H1 (cell line): ENCODE results near the gene CXCL6. TPM values are rescaled to one million over a fixed set of nuclear protein-coding genes. Genes with fewer than 3 reads are reported as not detected.

ENCODE experiments used
- CTCF ChIA-PET: fragments of 300-600 bp; sonication (Branson Sonifier 250); formaldehyde crosslinking; loops from one replicate; lab custom pipeline; 2021; ENCODE audit not compliant: partially characterized antibody; lab: Charles Lee
- POLR2A ChIA-PET: fragments of 300-600 bp; sonication (Branson Sonifier 250); formaldehyde crosslinking; loops from one replicate; lab custom pipeline; 2021; ENCODE audit warnings: inconsistent platforms; ENCODE audit not compliant: partially characterized antibody; lab: Charles Lee
- DNase-seq, 2 experiments: peaks; one replicate each; pipeline versions ENCODE4 v3.0.0 to v3.0.0-alpha.2; 2010 to 2022; ENCODE audit warnings: low spot score in 2 of 2, low read depth in 1 of 2, mixed read lengths in 1 of 2
- FAIRE-seq: peaks from 2 replicates; lab custom pipeline; 2011; peaks lifted over from hg19 to GRCh38; lab: Jason Lieb, UNC
- H2AFZ ChIP-seq: 2 replicates; pipeline ENCODE4 v1.8.1; 2012; ENCODE audit warnings: low read length, inconsistent platforms
- H2AK5ac ChIP-seq: 2 replicates; pipeline ENCODE4 v1.6.1; 2013; ENCODE audit warnings: low read depth, low read length
- H2BK120ac ChIP-seq: replicated peaks from 2 replicates; pipeline ENCODE3; 2013; ENCODE audit warnings: low read depth, low read length, inconsistent platforms
- H2BK12ac ChIP-seq: 2 replicates; pipeline ENCODE4 v1.6.1; 2013; ENCODE audit warnings: low read depth, low read length
- H2BK15ac ChIP-seq: 2 replicates; pipeline ENCODE4 v1.6.1; 2013; ENCODE audit warnings: low read length
- H2BK20ac ChIP-seq: 2 replicates; pipeline ENCODE4 v1.6.1; 2013; ENCODE audit warnings: low read length
- H2BK5ac ChIP-seq: 2 replicates; pipeline ENCODE4 v1.6.1; 2013; ENCODE audit warnings: low read depth, low read length
- H3K14ac ChIP-seq: 2 replicates; pipeline ENCODE4 v1.6.1; 2013; ENCODE audit warnings: inconsistent platforms; ENCODE audit not compliant: insufficient read length
- H3K18ac ChIP-seq: 2 replicates; pipeline ENCODE4 v1.6.1; 2013; ENCODE audit warnings: low read length; ENCODE audit errors: extremely low read depth
- H3K23ac ChIP-seq: 2 replicates; pipeline ENCODE4 v1.6.1; 2013; ENCODE audit warnings: inconsistent platforms; ENCODE audit not compliant: insufficient read length
- H3K23me2 ChIP-seq: 2 replicates; pipeline ENCODE4 v1.6.1; 2013; ENCODE audit warnings: low read depth, low read length
- H3K27ac ChIP-seq: 2 replicates; pipeline ENCODE4 v1.6.1; 2011; ENCODE audit warnings: low read depth, low read length, inconsistent platforms
- H3K27me3 ChIP-seq, 4 experiments: replicated peaks in 1 of 4; 1 replicate in 1 of 4; 2 replicates in 3 of 4; pipeline versions ENCODE4 v1.6.1 to v1.8.1; 2011 to 2013; ENCODE audit warnings: low read length in 3 of 4, mild to moderate bottlenecking in 3 of 4, inconsistent platforms in 2 of 4, mixed read lengths in 2 of 4, moderate library complexity in 1 of 4; ENCODE audit not compliant: control insufficient read depth in 3 of 4, insufficient read depth in 3 of 4; ENCODE audit errors: extremely low read depth in 1 of 4
- H3K36me3 ChIP-seq, 4 experiments: 2 replicates each; pipeline versions ENCODE4 v1.6.1 to v1.8.1; 2011 to 2013; ENCODE audit warnings: mild to moderate bottlenecking in 4 of 4, low read length in 3 of 4, moderate library complexity in 2 of 4, control low read depth in 1 of 4, inconsistent platforms in 1 of 4; ENCODE audit not compliant: insufficient read depth in 4 of 4, control insufficient read depth in 2 of 4
- H3K4ac ChIP-seq: replicated peaks from 2 replicates; pipeline ENCODE3; 2013; ENCODE audit warnings: low read length, low read depth, mixed read lengths, inconsistent platforms; ENCODE audit not compliant: insufficient read length
- H3K4me1 ChIP-seq, 4 experiments: replicated peaks in 1 of 4; 1 replicate in 1 of 4; 2 replicates in 3 of 4; pipeline versions ENCODE4 v1.6.1 to v1.8.1; 2011 to 2013; ENCODE audit warnings: low read length in 3 of 4, inconsistent platforms in 2 of 4, mixed read lengths in 1 of 4; ENCODE audit not compliant: insufficient read depth in 4 of 4, control insufficient read depth in 3 of 4
- H3K4me2 ChIP-seq, 2 experiments: 2 replicates each; pipeline versions ENCODE4 v1.6.1 to v1.8.1; 2011 to 2013; ENCODE audit warnings: low read depth in 2 of 2, low read length in 2 of 2, control low read depth in 1 of 2, inconsistent platforms in 1 of 2, mild to moderate bottlenecking in 1 of 2; ENCODE audit not compliant: insufficient read depth in 1 of 2
- H3K4me3 ChIP-seq, 4 experiments: fragments of 200-600, 300-600 bp in 1 of 4; sonication (generic), shearing (Covaris generic), sonication (Bioruptor Twin) in 1 of 4; 2 replicates each; pipeline versions ENCODE4 v1.5.1 to v1.8.1; 2011 to 2016; ENCODE audit warnings: low read length in 4 of 4, low read depth in 3 of 4, control low read depth in 2 of 4, inconsistent platforms in 2 of 4, mild to moderate bottlenecking in 2 of 4, mixed read lengths in 1 of 4, moderate library complexity in 1 of 4; ENCODE audit not compliant: insufficient read depth in 2 of 4; ENCODE audit errors: extremely low read depth in 1 of 4
- H3K56ac ChIP-seq: replicated peaks from 2 replicates; pipeline ENCODE3; 2013; ENCODE audit warnings: low read depth, mild to moderate bottlenecking, mixed read lengths, low read length, inconsistent platforms; ENCODE audit not compliant: insufficient read length
- H3K79me1 ChIP-seq: 2 replicates; pipeline ENCODE4 v1.6.1; 2013; ENCODE audit warnings: low read depth, low read length, control low read depth
- H3K79me2 ChIP-seq, 2 experiments: 2 replicates each; pipeline versions ENCODE4 v1.6.1 to v1.8.1; 2012 to 2013; ENCODE audit warnings: low read length in 2 of 2, mild to moderate bottlenecking in 2 of 2, inconsistent platforms in 1 of 2; ENCODE audit not compliant: insufficient read depth in 2 of 2, control insufficient read depth in 1 of 2
- H3K9ac ChIP-seq, 4 experiments: replicated peaks in 1 of 4; 1 replicate in 1 of 4; 2 replicates in 3 of 4; pipeline versions ENCODE4 v1.6.1 to v1.8.1; 2011 to 2013; ENCODE audit warnings: low read depth in 3 of 4, low read length in 3 of 4, control low read depth in 2 of 4, mild to moderate bottlenecking in 2 of 4, moderate library complexity in 2 of 4, inconsistent platforms in 1 of 4; ENCODE audit errors: extremely low read depth in 1 of 4
- H3K9me3 ChIP-seq, 2 experiments: 2 replicates each; pipeline versions ENCODE4 v1.6.1 to v1.8.1; 2012 to 2013; ENCODE audit warnings: mild to moderate bottlenecking in 2 of 2, moderate library complexity in 2 of 2, control low read depth in 1 of 2, inconsistent platforms in 1 of 2, low read depth in 1 of 2, low read length in 1 of 2, mixed read lengths in 1 of 2; ENCODE audit not compliant: insufficient read depth in 2 of 2
- H4K20me1 ChIP-seq, 2 experiments: replicated peaks in 1 of 2; 2 replicates each; pipeline versions ENCODE3 to v1.8.1; 2011 to 2013; ENCODE audit warnings: inconsistent platforms in 2 of 2, low read length in 2 of 2, mild to moderate bottlenecking in 1 of 2; ENCODE audit not compliant: insufficient read depth in 2 of 2, control insufficient read depth in 1 of 2
- H4K5ac ChIP-seq: 2 replicates; pipeline ENCODE4 v1.6.1; 2013; ENCODE audit warnings: low read length, low read depth, mixed read lengths, inconsistent platforms; ENCODE audit not compliant: insufficient read length
- H4K8ac ChIP-seq: 2 replicates; pipeline ENCODE4 v1.8.0; 2013; ENCODE audit warnings: mild to moderate bottlenecking, moderate library complexity, low read length, inconsistent platforms; ENCODE audit not compliant: insufficient read depth; ENCODE audit errors: extremely low read depth
- H4K91ac ChIP-seq: replicated peaks from 2 replicates; pipeline ENCODE3; 2013; ENCODE audit warnings: low read length, mixed read lengths, inconsistent platforms; ENCODE audit not compliant: insufficient read length
- RFX5 ChIP-seq: IDR thresholded peaks from 2 replicates; pipeline ENCODE4 v1.6.1; 2011; ENCODE audit warnings: low read depth, low read length, improper control_type of control experiment, borderline replicate concordance
- SRF ChIP-seq: IDR thresholded peaks from 2 replicates; pipeline ENCODE4 v1.6.1; 2011; ENCODE audit warnings: mild to moderate bottlenecking, low read depth, low read length, moderate library complexity
- WGBS, 2 experiments: shearing (Covaris generic) in 1 of 2; methylation state at CpG; one replicate each; pipeline versions ENCODE4 v1.1.6 to v1.1.7; 2013 to 2015; ENCODE audit warnings: low lambda C conversion rate in 2 of 2, mixed read lengths in 2 of 2, inconsistent platforms in 1 of 2, low coverage in 1 of 2, missing lambda C conversion rate in 1 of 2; ENCODE audit not compliant: insufficient replicate concordance in 2 of 2, insufficient coverage in 1 of 2, insufficient read length in 1 of 2; ENCODE audit errors: extremely low coverage in 1 of 2, missing lambda C conversion rate in 1 of 2; 5-methylcytosine and 5-hydroxymethylcytosine counted together
- polyA plus RNA-seq, 7 experiments: library from polyadenylated mRNA; depleted of rRNA in 3 of 7; stranded (reverse) in 5 of 7; unstranded in 2 of 7; fragments of >200 nt in 5 of 7; fragments of 200-250 nt in 2 of 7; gene quantifications; 1 replicate in 5 of 7; 2 replicates in 1 of 7; 4 replicates in 1 of 7; pipeline versions ENCODE4 v1.2.1 to v1.2.3, GENCODE V29; 2011 to 2013; ENCODE audit warnings: missing spikeins in 2 of 7, mixed read lengths in 2 of 7
- total RNA-seq: library from RNA; stranded (reverse); fragmentation: NEBNext Ultra II Directional; extraction: Animal tissue kit (Norgen Biotek cat#: 25700); gene quantifications from 2 replicates; pipeline ENCODE4 v1.2.1, GENCODE V29; 2021
- TF ChIP-seq, protein P1 (sequence below): IDR thresholded peaks from 2 replicates; pipeline ENCODE4 v1.6.1; 2011; ENCODE audit warnings: low read length, improper control_type of control experiment

Gene CXCL6
- total and polyA plus RNA-seq, 2 of the 8 experiments (the other 6 are each of a cell fraction or from before 2014, with no cell fraction given), result 6.3 to 8.0 TPM

DNA sequence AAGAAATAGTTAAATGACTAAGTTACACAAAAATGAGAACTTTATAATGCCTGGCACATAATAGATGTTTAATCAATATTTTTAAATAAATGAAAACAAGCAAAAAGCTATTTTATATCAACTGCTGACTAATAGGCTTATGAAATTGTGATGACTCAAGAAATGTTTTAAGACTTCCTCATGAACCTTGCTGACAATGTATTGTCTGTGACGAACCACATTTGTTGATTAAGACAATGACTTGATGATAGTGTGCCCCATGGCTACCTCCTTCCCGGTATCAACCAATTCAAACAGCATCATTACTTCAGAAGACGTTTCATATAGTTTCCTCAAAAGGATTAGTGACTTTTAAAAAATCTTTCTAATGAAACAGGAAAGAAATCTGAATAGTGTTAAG, 7.9 kb downstream of the CXCL6 start:
- Histone ChIP-seq H2BK12ac (no peak overlapping the region), H2BK15ac (no peak overlapping the region), H4K8ac (no peak overlapping the region), H2BK20ac (no peak overlapping the region), H3K4me3 (no peak overlapping the region), H3K56ac (no peak overlapping the region), H3K4me2 (no peak overlapping the region), H3K79me1 (no peaks in the 10 kb centered on the region), H4K5ac (no peak overlapping the region), H3K27ac (no peak overlapping the region), H3K79me2 (no peaks in the 10 kb centered on the region), H2AK5ac (no peak overlapping the region), H3K27me3 (no peaks in the 10 kb centered on the region), H3K36me3 (no peaks in the 10 kb centered on the region), H2BK120ac (no peak overlapping the region), H3K4ac (no peak overlapping the region), H2BK5ac (no peak overlapping the region), H3K4me1 (no peaks in the 10 kb centered on the region), H3K9ac (no peak overlapping the region), H3K14ac (no peak overlapping the region), H2AFZ (no peak overlapping the region), H3K9me3 (no peaks in the 10 kb centered on the region), H3K23ac (no peak overlapping the region), H4K20me1 (no peaks in the 10 kb centered on the region), H3K23me2 (no peaks in the 10 kb centered on the region), H4K91ac (no peak overlapping the region), H3K18ac (no peak overlapping the region)
- no peak for FAIRE-seq
- DNase-seq, result no peak
- POLR2A ChIA-PET, result no interaction called here
- TF ChIP-seq RFX5 (no peak), SRF (no peak)
- TF ChIP-seq, protein P1, sequence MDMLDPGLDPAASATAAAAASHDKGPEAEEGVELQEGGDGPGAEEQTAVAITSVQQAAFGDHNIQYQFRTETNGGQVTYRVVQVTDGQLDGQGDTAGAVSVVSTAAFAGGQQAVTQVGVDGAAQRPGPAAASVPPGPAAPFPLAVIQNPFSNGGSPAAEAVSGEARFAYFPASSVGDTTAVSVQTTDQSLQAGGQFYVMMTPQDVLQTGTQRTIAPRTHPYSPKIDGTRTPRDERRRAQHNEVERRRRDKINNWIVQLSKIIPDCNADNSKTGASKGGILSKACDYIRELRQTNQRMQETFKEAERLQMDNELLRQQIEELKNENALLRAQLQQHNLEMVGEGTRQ, result no peak
- CTCF ChIA-PET, result interaction anchor here (1.0 to 1.7 kb wide), 3 partner anchors 20 to 256 kb away, joined by 3 to 5 read pairs (median 5); no protein-coding TSS in a partner anchor
- 92% methylated on average over 3 of the region's 3 CpGs; no CpG with 5 or more reads in 1 of the 2 experiments for WGBS, 2 experiments
